ENCODE results near the gene KCTD20. TPM values are rescaled to one million over a fixed set of nuclear protein-coding genes. Genes with fewer than 3 reads are reported as not detected.

Gene KCTD20
- total and polyA plus RNA-seq, 2 of the 13 experiments (the other 11 are each of a cell fraction or from before 2014, with no cell fraction given) = 52.7 to 67.1 TPM

GRCh38 chr6:36441307-36441894 is 1.4 kb upstream of the KCTD20 start (continued):
- TF ChIP-seq SIX4 (CRISPR knock-in tag; IDR thresholded peaks at IDR 0.05) (0 out of 2 replicates have a peak, but pooled peaks have one; percentile 46), TCF12 (IDR thresholded peaks at IDR 0.05) (no peak), TCF12 (CRISPR knock-in tag; IDR thresholded peaks at IDR 0.05) (no peak), KDM5B (CRISPR knock-in tag; IDR thresholded peaks at IDR 0.05; ENCODE audit: borderline replicate concordance) (no peak), JARID2 (CRISPR knock-in tag; IDR thresholded peaks at IDR 0.05; ENCODE audit: insufficient replicate concordance) (no peak), ZSCAN12 (CRISPR knock-in tag; IDR thresholded peaks at IDR 0.05) (no peak), RBAK (CRISPR knock-in tag; IDR thresholded peaks at IDR 0.05) (no peak), TBL1XR1 (IDR thresholded peaks at IDR 0.05; ENCODE audit: borderline replicate concordance, low read length, partially characterized antibody) (no peak), HMGXB3 (CRISPR knock-in tag; IDR thresholded peaks at IDR 0.05; ENCODE audit: borderline replicate concordance) (peak; percentile 79; the same call in 1 of the 2 replicates), POLR2A (IDR thresholded peaks at IDR 0.05; ENCODE audit: insufficient read depth in 1 of 2, low read depth in 2 of 2, low read length in 2 of 2) (peak; percentile 74 to 82), ZNF10 (CRISPR knock-in tag; IDR thresholded peaks at IDR 0.05; ENCODE audit: borderline replicate concordance, low read depth) (no peak), POLR2AphosphoS2 (IDR thresholded peaks at IDR 0.05; ENCODE audit: low read depth, low read length) (no peak), ZNF260 (CRISPR knock-in tag; IDR thresholded peaks at IDR 0.05; ENCODE audit: borderline replicate concordance, low read depth) (no peak), MXD3 (CRISPR knock-in tag; IDR thresholded peaks at IDR 0.05) (no peak), ZNF251 (CRISPR knock-in tag; IDR thresholded peaks at IDR 0.05) (no peak), MATR3 (CRISPR knock-in tag; IDR thresholded peaks at IDR 0.05) (no peak), ZNF552 (CRISPR knock-in tag; IDR thresholded peaks at IDR 0.05; ENCODE audit: borderline replicate concordance) (no peak), IRF2 (CRISPR knock-in tag; IDR thresholded peaks at IDR 0.05) (peak; percentile 92), ZNF329 (CRISPR knock-in tag; IDR thresholded peaks at IDR 0.05; ENCODE audit: low read depth) (no peak), SATB2 (CRISPR knock-in tag; IDR thresholded peaks at IDR 0.05) (no peak), NRL (CRISPR knock-in tag; IDR thresholded peaks at IDR 0.05; ENCODE audit: borderline replicate concordance) (no peak)
- TF ChIP-seq, protein P1, sequence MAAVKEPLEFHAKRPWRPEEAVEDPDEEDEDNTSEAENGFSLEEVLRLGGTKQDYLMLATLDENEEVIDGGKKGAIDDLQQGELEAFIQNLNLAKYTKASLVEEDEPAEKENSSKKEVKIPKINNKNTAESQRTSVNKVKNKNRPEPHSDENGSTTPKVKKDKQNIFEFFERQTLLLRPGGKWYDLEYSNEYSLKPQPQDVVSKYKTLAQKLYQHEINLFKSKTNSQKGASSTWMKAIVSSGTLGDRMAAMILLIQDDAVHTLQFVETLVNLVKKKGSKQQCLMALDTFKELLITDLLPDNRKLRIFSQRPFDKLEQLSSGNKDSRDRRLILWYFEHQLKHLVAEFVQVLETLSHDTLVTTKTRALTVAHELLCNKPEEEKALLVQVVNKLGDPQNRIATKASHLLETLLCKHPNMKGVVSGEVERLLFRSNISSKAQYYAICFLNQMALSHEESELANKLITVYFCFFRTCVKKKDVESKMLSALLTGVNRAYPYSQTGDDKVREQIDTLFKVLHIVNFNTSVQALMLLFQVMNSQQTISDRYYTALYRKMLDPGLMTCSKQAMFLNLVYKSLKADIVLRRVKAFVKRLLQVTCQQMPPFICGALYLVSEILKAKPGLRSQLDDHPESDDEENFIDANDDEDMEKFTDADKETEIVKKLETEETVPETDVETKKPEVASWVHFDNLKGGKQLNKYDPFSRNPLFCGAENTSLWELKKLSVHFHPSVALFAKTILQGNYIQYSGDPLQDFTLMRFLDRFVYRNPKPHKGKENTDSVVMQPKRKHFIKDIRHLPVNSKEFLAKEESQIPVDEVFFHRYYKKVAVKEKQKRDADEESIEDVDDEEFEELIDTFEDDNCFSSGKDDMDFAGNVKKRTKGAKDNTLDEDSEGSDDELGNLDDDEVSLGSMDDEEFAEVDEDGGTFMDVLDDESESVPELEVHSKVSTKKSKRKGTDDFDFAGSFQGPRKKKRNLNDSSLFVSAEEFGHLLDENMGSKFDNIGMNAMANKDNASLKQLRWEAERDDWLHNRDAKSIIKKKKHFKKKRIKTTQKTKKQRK (IDR thresholded peaks at IDR 0.05; ENCODE audit: low read length) = no peak
- TF ChIP-seq, protein P2, sequence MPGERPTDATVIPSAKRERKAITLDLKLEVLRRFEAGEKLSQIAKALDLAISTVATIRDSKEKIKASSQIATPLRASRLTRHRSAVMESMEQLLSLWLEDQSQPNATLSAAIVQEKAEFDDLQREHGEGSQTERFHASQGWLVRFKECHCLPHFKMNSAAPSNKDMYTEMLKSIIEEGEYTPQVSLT (CRISPR knock-in tag; IDR thresholded peaks at IDR 0.05; ENCODE audit: borderline replicate concordance, low read depth) = no peak

Measured in HepG2 (cell line).